ENCODE results near the gene NGEF. TPM values are rescaled to one million over a fixed set of nuclear protein-coding genes. Genes with fewer than 3 reads are reported as not detected.
"Not testable (repeated sequence)": the region's sequence is repeated elsewhere in the genome, so short reads cannot be mapped to it uniquely, and the experiment has no call there.

Gene NGEF
- total and polyA plus RNA-seq, 7 donors = 0.28 to 13.9 (median 10.8) TPM; not detected in 2

DNA sequence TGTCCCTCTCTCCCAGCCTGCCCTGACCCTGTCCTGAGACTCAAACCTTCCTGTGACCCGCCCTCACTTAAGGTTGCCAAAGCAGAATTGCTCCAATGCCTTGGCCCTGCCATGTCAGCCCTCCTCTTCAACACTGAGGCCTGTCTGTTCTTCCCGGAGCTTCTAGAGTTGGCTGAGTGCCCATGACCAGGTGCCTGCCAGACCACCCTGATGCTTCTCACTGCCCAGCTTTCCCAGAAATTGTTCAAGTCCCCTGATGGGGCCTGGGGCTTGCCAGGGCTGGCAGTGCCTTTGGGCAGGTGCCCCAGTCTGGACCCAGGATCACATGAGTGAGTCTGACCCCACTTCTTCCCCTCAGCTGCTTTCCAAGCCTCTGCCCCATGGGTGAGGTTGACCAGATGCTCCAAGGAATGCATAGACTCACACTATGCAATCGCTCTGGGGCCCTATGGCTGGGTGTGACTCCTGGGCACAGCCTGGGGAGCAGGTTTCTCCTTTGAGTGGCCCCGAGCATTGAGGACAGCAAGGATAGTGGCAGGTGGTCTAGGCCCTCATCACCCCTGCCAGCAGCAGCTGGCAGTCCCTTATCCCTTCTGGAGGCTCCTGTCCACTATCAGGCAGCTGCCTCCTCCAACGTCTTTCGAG is 44.0 kb upstream of the NGEF start:
- peak; percentile 55 for DNase-seq

DNA sequence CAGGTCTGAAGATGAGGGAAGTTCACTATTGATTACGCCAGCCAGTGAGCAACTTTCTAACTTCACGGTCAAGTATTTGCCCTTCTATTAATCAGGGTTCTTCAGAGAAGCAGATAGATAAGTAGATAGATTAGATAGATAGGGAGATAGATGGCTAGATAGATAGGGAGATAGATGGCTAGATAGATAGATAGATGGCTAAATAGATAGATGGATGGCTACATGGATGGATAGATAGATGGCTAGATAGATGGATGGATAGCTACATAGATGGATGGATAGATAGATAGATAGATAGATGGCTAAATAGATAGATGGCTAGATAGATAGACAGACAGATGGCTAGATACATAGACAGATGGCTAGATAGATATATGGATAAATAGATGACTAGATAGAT is 42.3 kb upstream of the NGEF start:
- no peaks in the 10 kb centered on the region for H3K36me3 ChIP-seq
- peaks cover 0 to 5% (median 0%) of the 10 kb centered on the region in 4 donors for H3K4me1 ChIP-seq
- no peak overlapping the region for H3K27ac ChIP-seq
- H3K4me3 ChIP-seq = no peak overlapping the region
- TF ChIP-seq EP300 (IDR thresholded peaks at IDR 0.05) = no peak
- TF ChIP-seq POLR2A (IDR thresholded peaks at IDR 0.05) = no peak
- TF ChIP-seq, protein P1, sequence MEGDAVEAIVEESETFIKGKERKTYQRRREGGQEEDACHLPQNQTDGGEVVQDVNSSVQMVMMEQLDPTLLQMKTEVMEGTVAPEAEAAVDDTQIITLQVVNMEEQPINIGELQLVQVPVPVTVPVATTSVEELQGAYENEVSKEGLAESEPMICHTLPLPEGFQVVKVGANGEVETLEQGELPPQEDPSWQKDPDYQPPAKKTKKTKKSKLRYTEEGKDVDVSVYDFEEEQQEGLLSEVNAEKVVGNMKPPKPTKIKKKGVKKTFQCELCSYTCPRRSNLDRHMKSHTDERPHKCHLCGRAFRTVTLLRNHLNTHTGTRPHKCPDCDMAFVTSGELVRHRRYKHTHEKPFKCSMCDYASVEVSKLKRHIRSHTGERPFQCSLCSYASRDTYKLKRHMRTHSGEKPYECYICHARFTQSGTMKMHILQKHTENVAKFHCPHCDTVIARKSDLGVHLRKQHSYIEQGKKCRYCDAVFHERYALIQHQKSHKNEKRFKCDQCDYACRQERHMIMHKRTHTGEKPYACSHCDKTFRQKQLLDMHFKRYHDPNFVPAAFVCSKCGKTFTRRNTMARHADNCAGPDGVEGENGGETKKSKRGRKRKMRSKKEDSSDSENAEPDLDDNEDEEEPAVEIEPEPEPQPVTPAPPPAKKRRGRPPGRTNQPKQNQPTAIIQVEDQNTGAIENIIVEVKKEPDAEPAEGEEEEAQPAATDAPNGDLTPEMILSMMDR (IDR thresholded peaks at IDR 0.05) = no peak
- no peak for TF ChIP-seq POLR2AphosphoS5 (IDR thresholded peaks at IDR 0.05)
- H3K9me3 ChIP-seq = no peaks in the 10 kb centered on the region
- peaks cover 0 to 27% (median 6%) of the 10 kb centered on the region in 3 donors for H3K27me3 ChIP-seq
- DNase-seq = no peak
- 97% methylated on average over 2 of the region's 2 CpGs for WGBS, 2 donors
- intact Hi-C loops (cut with DNase I) = no loop called here

More for the DNA sequence above, 44.0 kb upstream of the NGEF start:
- WGBS, 2 donors = 83 to 86% methylated on average over 6 of the region's 6 CpGs
- Histone ChIP-seq H3K9me3 (no peaks in the 10 kb centered on the region), H3K27me3 (peaks cover 0 to 19% (median 0%) of the 10 kb centered on the region in 3 donors), H3K27ac (no peak overlapping the region), H3K4me1 (peaks cover 0 to 6% (median 3%) of the 10 kb centered on the region in 4 donors), H3K36me3 (no peaks in the 10 kb centered on the region), H3K4me3 (no peak overlapping the region)
- TF ChIP-seq POLR2AphosphoS5 (IDR thresholded peaks at IDR 0.05) = no peak
- TF ChIP-seq, protein P1 (IDR thresholded peaks at IDR 0.05) = no peak
- TF ChIP-seq EP300 (IDR thresholded peaks at IDR 0.05) = no peak
- no peak for TF ChIP-seq POLR2A (IDR thresholded peaks at IDR 0.05)
- intact Hi-C loops (cut with DNase I) = no loop called here

DNA sequence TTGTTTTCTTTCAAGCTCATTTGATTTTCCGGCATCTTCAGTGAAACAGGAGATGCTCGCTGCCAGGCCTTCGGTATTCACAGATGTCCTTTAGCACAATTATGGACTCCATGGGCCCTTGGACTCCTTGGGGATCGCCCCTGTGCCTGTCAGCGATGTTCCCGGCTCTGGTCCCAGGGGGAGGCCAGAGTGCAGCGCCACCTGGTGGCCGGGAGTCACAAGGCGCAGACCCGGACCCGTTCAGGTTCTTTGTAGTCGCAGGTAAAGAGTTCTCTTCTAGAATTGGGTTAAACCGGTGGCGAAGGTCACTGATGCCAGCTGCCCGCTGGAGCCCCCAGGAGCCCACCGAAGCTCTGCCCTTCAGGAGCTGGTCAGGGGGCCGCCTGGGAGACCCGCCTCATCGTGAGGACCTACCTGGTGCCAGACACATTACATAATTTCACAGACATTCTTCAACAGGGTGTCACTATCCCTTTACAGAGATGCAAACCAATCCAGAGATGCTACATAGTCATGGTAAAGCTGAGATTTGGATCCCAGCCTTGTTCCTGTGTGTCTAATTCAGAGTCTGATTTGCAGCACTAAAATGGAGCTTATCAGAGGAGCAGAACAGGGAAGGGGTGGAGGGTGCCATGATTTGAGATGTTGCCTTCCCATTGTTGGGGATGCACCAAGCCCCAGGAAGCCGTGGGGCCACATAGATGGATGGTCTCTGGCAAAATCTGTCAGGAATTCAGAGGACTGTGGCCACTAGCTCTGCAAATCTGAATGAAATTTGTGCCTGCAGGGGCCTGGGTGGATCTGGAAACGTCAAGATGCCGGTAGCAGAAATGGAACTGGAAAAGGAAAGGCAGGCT is 41.1 kb upstream of the NGEF start:
- Histone ChIP-seq H3K27me3 (peaks cover 0 to 27% (median 6%) of the 10 kb centered on the region in 3 donors), H3K27ac (no peak overlapping the region), H3K9me3 (no peaks in the 10 kb centered on the region), H3K4me3 (no peak overlapping the region), H3K4me1 (peaks cover 0 to 5% (median 0%) of the 10 kb centered on the region in 4 donors), H3K36me3 (no peaks in the 10 kb centered on the region)
- peak; percentile 68 for DNase-seq
- intact Hi-C loops (cut with DNase I) = loop anchor here (5.0 kb wide), 1 partner anchor 447 kb away; no protein-coding TSS in a partner anchor
- TF ChIP-seq, protein P1 (IDR thresholded peaks at IDR 0.05) = peak in 3 of 4 experiments; percentile 62 to 66 (median 63)
- TF ChIP-seq POLR2AphosphoS5 (IDR thresholded peaks at IDR 0.05) (no peak), EP300 (IDR thresholded peaks at IDR 0.05) (no peak)
- WGBS, 2 donors = 24 to 32% methylated on average over 22 of the region's 22 CpGs

DNA sequence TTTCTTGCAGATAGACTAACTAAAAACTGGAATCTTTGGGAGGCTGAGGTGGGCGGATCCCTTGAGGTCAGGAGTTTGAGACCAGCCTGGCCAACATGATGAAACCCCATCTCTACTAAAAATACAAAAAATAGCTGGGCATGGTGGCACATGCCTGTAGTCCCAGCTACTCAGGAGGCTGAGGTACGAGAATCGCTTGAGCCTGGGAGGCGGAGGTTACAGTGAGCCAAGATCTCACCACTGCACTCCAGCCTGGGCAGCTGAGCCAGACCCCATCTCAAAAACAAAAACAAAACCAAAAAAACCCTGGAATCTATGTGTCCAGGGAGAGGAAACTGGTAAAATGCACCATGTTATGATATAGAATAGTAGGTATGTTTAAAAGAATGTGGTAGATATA is 39.5 kb upstream of the NGEF start:
- peaks cover 0 to 27% (median 6%) of the 10 kb centered on the region in 3 donors for H3K27me3 ChIP-seq
- not testable (repeated sequence) for DNase-seq, H3K36me3 ChIP-seq, H3K4me3 ChIP-seq, H3K4me1 ChIP-seq, H3K27ac ChIP-seq, H3K9me3 ChIP-seq
- 96 to 97% methylated on average over 4 of the region's 4 CpGs for WGBS, 2 donors
- intact Hi-C loops (cut with DNase I) = loop anchor here (5.0 kb wide), 1 partner anchor 445 kb away; no protein-coding TSS in a partner anchor
